OCI-LY1 (cell line): ENCODE data around the gene NR5A1.

Experiments used
- EZH2 ChIP-seq: fragments of 200-600 bp; sonication (generic), shearing (Covaris generic); IDR thresholded peaks from 2 replicates; pipeline ENCODE4 v1.8.0; 2017; ENCODE audit warnings: borderline replicate concordance, mixed run types, mild to moderate bottlenecking, antibody characterized with exemption, low read length, moderate library complexity, mixed read lengths
- TF ChIP-seq, protein P1 (sequence below): fragments of 200-600 bp; sonication (generic), shearing (Covaris generic); IDR thresholded peaks from 2 replicates; pipeline ENCODE4 v1.5.1; 2017; ENCODE audit warnings: mild to moderate bottlenecking, antibody characterized with exemption, low read length, moderate library complexity, mixed read lengths

DNA sequence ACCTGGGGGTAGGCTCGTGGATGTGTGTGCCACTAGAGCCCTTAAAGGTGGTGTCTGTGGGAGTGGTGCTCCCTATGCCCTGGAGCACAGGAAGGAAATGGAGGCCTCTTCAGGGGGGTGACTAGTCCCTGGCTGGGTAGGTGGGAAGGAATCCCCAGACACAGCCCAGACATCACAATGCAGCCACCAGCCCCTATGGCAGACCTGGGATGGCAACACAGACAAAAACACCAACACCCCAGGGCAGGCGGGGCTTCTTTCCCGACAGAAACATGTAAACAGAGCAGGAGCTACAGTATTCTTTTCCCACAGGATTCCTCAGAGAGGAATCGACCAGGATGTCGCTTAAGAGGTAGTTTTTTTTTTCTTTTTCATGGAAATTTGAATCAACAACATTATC, 10.4 kb upstream of the NR5A1 start:
- TF ChIP-seq, protein P1, sequence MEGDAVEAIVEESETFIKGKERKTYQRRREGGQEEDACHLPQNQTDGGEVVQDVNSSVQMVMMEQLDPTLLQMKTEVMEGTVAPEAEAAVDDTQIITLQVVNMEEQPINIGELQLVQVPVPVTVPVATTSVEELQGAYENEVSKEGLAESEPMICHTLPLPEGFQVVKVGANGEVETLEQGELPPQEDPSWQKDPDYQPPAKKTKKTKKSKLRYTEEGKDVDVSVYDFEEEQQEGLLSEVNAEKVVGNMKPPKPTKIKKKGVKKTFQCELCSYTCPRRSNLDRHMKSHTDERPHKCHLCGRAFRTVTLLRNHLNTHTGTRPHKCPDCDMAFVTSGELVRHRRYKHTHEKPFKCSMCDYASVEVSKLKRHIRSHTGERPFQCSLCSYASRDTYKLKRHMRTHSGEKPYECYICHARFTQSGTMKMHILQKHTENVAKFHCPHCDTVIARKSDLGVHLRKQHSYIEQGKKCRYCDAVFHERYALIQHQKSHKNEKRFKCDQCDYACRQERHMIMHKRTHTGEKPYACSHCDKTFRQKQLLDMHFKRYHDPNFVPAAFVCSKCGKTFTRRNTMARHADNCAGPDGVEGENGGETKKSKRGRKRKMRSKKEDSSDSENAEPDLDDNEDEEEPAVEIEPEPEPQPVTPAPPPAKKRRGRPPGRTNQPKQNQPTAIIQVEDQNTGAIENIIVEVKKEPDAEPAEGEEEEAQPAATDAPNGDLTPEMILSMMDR = no peak
- TF ChIP-seq EZH2 = no peak
